Mucosa of rectum (tissue), 2 donors: Measurements from ENCODE around the gene EVPLL.
"Not testable (repeated sequence)": the region's sequence is repeated elsewhere in the genome, so short reads cannot be mapped to it uniquely, and the experiment has no call there.

Source experiments
- H3K27ac ChIP-seq, 2 donors: one replicate each; pipeline ENCODE4 v1.7.0; 2013; ENCODE audit warnings: inconsistent platforms in 2 of 2, low read depth in 2 of 2, low read length in 2 of 2
- H3K27me3 ChIP-seq, 2 donors: one replicate each; pipeline ENCODE4 v1.7.0; 2013; ENCODE audit warnings: low read length in 2 of 2; ENCODE audit not compliant: control insufficient read depth in 2 of 2, insufficient read depth in 2 of 2
- H3K36me3 ChIP-seq, 2 donors: one replicate each; pipeline ENCODE4 v1.7.0; 2013; ENCODE audit warnings: low read length in 2 of 2; ENCODE audit not compliant: control insufficient read depth in 2 of 2, insufficient read depth in 2 of 2
- H3K4me1 ChIP-seq, 2 donors: one replicate each; pipeline ENCODE4 v1.7.0; 2013; ENCODE audit warnings: low read length in 2 of 2, mild to moderate bottlenecking in 1 of 2; ENCODE audit not compliant: control insufficient read depth in 2 of 2, insufficient read depth in 2 of 2
- H3K4me3 ChIP-seq, 2 donors: one replicate each; pipeline ENCODE4 v1.7.0; 2013; ENCODE audit warnings: low read length in 2 of 2
- H3K9ac ChIP-seq, 2 donors: one replicate each; pipeline ENCODE4 v1.7.0; 2013; ENCODE audit warnings: low read length in 2 of 2, low read depth in 1 of 2, mild to moderate bottlenecking in 1 of 2
- H3K9me3 ChIP-seq, 2 donors: one replicate each; pipeline ENCODE4 v1.7.0; 2013; ENCODE audit warnings: low read length in 2 of 2; ENCODE audit not compliant: control insufficient read depth in 2 of 2
- donor health status: healthy.
- donor health status: Normal muscosa, but diverticular disease.

EVPLL gene

GRCh38 chr17:18388728-18389127 is 11.2 kb downstream of the EVPLL start:
- not testable (repeated sequence) for H3K9me3 ChIP-seq, H3K27me3 ChIP-seq, H3K36me3 ChIP-seq, H3K4me3 ChIP-seq, H3K9ac ChIP-seq, H3K4me1 ChIP-seq, H3K27ac ChIP-seq

- H3K9me3 ChIP-seq, H3K27ac ChIP-seq, H3K4me3 ChIP-seq, H3K27me3 ChIP-seq, H3K36me3 ChIP-seq, H3K9ac ChIP-seq, H3K4me1 ChIP-seq: not testable (repeated sequence)
These were observed 24.5 kb downstream of the EVPLL start for GRCh38 chr17:18401872-18402590.

- H3K4me3 ChIP-seq, H3K4me1 ChIP-seq, H3K9me3 ChIP-seq, H3K9ac ChIP-seq, H3K27ac ChIP-seq, H3K36me3 ChIP-seq, H3K27me3 ChIP-seq: not testable (repeated sequence)
These were observed 25.6 kb downstream of the EVPLL start for GRCh38 chr17:18403166-18403565.

- H3K27ac ChIP-seq, H3K27me3 ChIP-seq, H3K9ac ChIP-seq, H3K36me3 ChIP-seq, H3K4me1 ChIP-seq, H3K9me3 ChIP-seq, H3K4me3 ChIP-seq: not testable (repeated sequence)
These were observed 26.0 kb downstream of the EVPLL start for GRCh38 chr17:18403604-18404003.

GRCh38 chr17:18408906-18409305 is 31.3 kb downstream of the EVPLL start:
- not testable (repeated sequence) for H3K9me3 ChIP-seq, H3K27me3 ChIP-seq, H3K9ac ChIP-seq, H3K27ac ChIP-seq, H3K36me3 ChIP-seq, H3K4me1 ChIP-seq, H3K4me3 ChIP-seq

- H3K27me3 ChIP-seq, H3K36me3 ChIP-seq, H3K4me1 ChIP-seq, H3K9ac ChIP-seq, H3K27ac ChIP-seq, H3K9me3 ChIP-seq, H3K4me3 ChIP-seq: not testable (repeated sequence)
These were observed 31.7 kb downstream of the EVPLL start for GRCh38 chr17:18409321-18409720.

GRCh38 chr17:18410736-18411135 is 33.2 kb downstream of the EVPLL start:
- not testable (repeated sequence) for H3K27ac ChIP-seq, H3K27me3 ChIP-seq, H3K36me3 ChIP-seq, H3K4me1 ChIP-seq, H3K9ac ChIP-seq, H3K9me3 ChIP-seq
- peak overlapping the region; percentile 30 to 37 for H3K4me3 ChIP-seq

- Histone ChIP-seq H3K9ac (peak overlapping the region; percentile 52 to 68), H3K4me3 (peak overlapping the region; percentile 63 to 69), H3K27ac (peak overlapping the region; percentile 58 to 61)
- H3K27me3 ChIP-seq, H3K9me3 ChIP-seq, H3K4me1 ChIP-seq, H3K36me3 ChIP-seq: not testable (repeated sequence)
These were observed 33.8 kb downstream of the EVPLL start for GRCh38 chr17:18411377-18411864.

GRCh38 chr17:18412001-18412538 is 34.5 kb downstream of the EVPLL start:
- not testable (repeated sequence) for H3K36me3 ChIP-seq, H3K4me1 ChIP-seq, H3K9me3 ChIP-seq, H3K27me3 ChIP-seq, H3K4me3 ChIP-seq
- Histone ChIP-seq H3K9ac (peak overlapping the region in 1 of 2 donors; percentile 68), H3K27ac (peak overlapping the region in 1 of 2 donors; percentile 58)

GRCh38 chr17:18421521-18421920 is 43.9 kb downstream of the EVPLL start:
- not testable (repeated sequence) for H3K4me3 ChIP-seq, H3K9me3 ChIP-seq, H3K9ac ChIP-seq, H3K27ac ChIP-seq, H3K4me1 ChIP-seq, H3K27me3 ChIP-seq, H3K36me3 ChIP-seq
